Astrocyte of the spinal cord (primary cell): ENCODE results near the gene CNTNAP4.

Experiments
- DNase-seq: peaks from one replicate; pipeline ENCODE4 v3.0.0; 2011; ENCODE audit warnings: low read depth, low spot score
- H3K4me3 ChIP-seq: 2 replicates; pipeline ENCODE4 v1.5.1; 2011; ENCODE audit warnings: low read depth, mild to moderate bottlenecking, low read length, moderate library complexity
- CTCF ChIP-seq: IDR thresholded peaks from 2 replicates; pipeline ENCODE4 v1.5.1; 2012; ENCODE audit warnings: low read depth, mild to moderate bottlenecking, low read length, inconsistent platforms
- in situ Hi-C: cut with HindIII; loops from 2 replicates; pipeline ENCODE4 v1.10.0; 2017; ENCODE audit warnings: low sequenced_read_pairs

CNTNAP4 gene

DNA sequence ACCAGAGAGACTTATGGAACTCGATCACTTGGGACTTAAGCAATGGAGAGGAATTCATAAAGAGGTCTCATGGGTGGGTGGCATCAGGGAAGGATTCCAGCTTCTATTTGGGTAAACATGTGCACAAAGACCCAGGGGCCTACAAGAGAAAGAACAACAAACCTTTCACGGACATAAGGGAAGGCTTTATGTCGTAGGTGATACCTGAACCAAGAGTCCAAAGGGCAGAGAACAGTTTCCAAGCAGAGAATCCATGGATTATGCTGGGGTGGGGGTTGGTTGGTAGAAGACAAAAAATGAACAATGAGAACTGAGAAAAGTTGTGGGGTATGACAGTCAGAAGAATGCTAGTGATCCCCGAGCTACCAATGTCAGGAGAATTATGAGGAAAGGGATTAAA lies 119.8 kb downstream of the CNTNAP4 start:
- TF ChIP-seq CTCF: no peak
- in situ Hi-C loops: no loop called here
- H3K4me3 ChIP-seq: no peak overlapping the region
- no peak for DNase-seq

GRCh38 chr16:76409706-76410105 lies 132.5 kb downstream of the CNTNAP4 start:
- in situ Hi-C loops: no loop called here
- TF ChIP-seq CTCF: no peak
- no peak overlapping the region for H3K4me3 ChIP-seq
- DNase-seq: no peak

GRCh38 chr16:76421571-76421970 lies 144.4 kb downstream of the CNTNAP4 start:
- DNase-seq: no peak
- in situ Hi-C loops: no loop called here
- no peak overlapping the region for H3K4me3 ChIP-seq
- TF ChIP-seq CTCF: no peak

- in situ Hi-C loops: no loop called here
- DNase-seq: peak; percentile 0
- no peak for TF ChIP-seq CTCF
- no peak overlapping the region for H3K4me3 ChIP-seq
Observed at GRCh38 chr16:76428858-76429257, 151.7 kb downstream of the CNTNAP4 start.

DNA sequence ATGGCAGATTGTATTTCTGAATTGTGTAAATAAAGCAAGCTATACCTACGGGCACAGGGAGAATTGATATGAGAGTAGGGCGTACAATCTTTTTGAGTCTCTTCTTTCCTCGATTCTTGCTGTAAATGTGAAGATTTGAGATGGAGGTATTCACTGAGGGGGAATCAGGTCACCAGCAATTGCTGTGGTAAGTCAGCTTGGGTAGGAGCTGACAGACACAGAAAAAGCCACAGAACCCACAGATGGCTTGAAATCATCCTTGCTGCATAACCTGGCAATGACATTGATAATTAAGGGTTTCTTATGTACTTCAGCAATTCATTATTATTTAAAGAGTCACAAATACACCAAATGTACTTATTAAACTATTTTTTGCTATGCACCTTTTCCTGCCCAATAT lies 164.2 kb downstream of the CNTNAP4 start:
- in situ Hi-C loops: no loop called here
- DNase-seq: no peak
- TF ChIP-seq CTCF: no peak

DNA sequence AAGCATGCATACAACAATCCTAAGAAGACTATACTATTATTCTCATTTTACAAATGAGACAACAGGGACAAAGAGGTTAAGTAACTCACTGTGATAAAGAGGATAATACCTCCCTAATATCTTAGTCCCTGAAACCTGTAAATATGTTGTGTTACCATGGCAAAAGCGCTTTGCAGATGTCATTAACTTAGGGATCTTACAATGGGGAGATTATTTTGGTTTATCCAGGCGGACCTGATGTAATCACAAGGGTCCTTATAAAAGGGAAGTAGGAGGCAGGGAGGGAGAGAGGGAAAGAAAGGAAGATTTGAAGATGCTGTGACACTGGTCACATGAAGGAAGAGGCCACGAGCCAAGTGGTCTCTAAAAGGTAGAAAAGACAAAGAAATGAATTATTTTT lies 164.7 kb downstream of the CNTNAP4 start:
- TF ChIP-seq CTCF: no peak
- no peak for DNase-seq
- H3K4me3 ChIP-seq: no peak overlapping the region
- in situ Hi-C loops: no loop called here

More for the DNA sequence above, 164.2 kb downstream of the CNTNAP4 start:
- H3K4me3 ChIP-seq: no peak overlapping the region

DNA sequence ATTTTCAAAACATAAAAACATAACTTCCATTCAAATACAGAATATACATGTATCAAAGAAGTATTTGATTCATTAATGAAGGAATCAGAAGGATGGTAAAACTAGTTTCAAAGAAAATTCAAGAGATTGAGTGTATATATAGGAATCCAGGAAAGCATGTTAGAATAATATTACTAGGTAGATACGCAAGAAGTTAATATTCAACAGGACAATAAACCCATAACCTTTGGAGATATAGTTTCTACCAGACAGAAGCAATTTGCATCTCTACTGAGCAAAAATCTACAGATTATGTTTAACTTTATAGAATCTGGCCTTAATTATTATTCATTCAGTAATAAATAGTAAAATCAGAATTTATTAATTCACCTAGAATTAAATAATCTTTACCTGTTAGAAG lies 166.8 kb downstream of the CNTNAP4 start:
- TF ChIP-seq CTCF: no peak
- in situ Hi-C loops: no loop called here
- no peak for DNase-seq
- H3K4me3 ChIP-seq: no peak overlapping the region
